SW480 (cell line): Measurements from ENCODE around the gene MUSK.
"Not testable (repeated sequence)": the region's sequence is repeated elsewhere in the genome, so short reads cannot be mapped to it uniquely, and the experiment has no call there.

Experiments
- DNase-seq: peaks from one replicate; pipeline ENCODE4 v3.0.0-alpha.2; 2016; ENCODE audit warnings: low spot score

MUSK gene

DNA sequence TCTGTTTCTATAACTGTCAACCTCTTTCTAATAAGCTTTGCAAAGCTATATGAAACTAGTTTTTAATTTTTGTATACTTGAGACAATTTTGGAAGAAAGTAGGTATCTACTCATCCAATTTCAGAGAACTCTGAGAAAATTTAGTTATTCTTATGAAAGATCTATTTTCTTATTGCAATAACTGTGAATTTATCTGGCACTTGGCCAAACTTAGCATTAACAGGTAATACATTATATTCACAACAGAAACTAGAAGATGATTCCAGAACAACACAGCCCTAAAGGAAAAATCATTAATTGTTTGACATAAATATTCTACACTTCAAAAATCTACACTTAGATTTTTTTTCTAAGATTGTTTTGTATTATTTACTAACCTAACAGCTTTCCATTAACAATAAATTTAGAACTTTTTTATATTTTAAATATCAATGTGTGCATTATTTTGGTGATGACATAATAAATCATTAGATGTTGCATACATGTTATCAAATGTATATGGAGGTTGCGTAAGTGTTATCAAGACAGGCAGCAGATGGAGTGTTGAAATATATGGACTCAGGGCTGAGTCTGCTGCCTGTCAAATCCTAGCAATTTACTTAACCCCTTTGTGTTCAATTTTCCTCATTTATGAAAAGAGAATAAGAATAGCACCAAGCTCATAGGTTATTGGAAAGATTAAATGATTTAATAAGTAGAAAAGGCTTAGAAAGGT is 141.8 kb downstream of the MUSK start:
- DNase-seq, result no peak

DNA sequence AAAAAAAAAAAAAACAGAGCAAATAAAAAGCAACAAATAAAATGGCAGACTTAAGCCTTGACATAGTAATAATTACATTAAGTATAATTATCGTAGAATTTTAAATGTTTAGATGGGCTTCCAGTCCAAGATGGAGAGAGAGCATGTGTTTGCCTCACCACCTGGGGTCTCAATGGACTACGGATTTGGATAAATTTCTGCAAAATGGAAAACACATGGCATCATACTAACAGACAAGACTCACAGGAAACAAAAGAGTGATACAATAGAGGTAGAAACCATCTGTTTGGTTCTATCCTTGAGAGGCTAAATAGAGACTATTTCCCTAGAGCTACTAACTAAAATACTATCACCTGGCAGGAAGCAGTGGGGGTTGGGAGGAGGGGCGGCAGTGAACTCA is 144.3 kb downstream of the MUSK start:
- DNase-seq, result no peak

DNA sequence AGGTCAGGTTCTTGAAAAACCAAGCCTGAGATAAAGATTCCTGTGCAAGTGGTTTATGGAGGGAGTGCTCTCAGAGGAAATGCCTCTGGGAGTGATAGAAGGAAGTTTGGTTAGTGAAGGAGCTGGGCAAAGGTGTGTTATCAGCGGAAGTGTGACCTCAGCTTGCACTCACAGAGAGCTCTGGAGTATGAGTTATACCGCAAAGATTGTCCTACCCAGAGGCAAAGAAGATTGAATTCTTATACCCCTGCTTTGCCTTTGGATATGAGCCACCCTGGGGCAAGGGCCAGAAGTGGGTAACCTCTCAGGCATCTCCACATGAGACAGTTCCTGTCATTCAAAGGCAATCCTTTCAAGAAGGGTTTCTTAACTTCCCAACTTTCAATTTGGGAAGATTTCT is 145.6 kb downstream of the MUSK start:
- no peak for DNase-seq

DNA sequence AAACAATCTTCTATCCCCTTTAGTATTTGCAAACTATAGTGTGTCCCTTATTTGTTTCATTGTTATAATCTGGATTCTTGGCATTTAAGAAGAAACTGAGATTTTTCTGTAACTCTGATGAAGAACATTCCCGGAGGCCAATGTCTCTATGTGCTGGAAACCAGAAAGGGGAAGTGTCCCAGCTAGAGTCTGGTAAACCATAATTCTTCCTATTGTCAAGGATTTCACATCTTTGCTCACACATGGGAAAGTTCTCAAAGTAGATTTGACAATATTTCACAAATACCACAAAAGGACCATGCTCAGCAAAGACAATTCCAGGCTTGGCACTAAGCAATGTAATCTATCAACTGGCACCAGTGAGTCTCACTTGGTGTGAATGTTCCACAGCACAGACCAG is 146.8 kb downstream of the MUSK start:
- no peak for DNase-seq

DNA sequence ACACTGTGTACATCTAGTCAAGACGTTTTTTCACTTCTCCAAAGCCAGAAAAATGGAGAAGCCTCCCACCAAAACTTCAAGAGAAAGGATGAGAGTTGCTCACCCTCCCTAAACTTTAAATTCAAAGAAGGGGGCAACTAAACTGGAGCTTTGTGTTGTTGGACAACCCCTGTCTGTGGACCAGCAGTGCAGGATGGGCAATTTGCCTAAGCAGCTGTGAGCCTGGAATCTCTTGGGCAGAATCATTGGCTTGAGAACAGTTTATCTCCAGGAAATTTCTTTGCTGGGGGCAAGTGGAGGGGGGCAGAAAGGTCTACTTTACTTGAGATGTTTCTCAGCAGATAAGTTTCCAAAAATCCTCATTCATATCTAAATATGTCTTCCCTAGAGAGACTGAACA is 151.8 kb downstream of the MUSK start:
- no peak for DNase-seq

DNA sequence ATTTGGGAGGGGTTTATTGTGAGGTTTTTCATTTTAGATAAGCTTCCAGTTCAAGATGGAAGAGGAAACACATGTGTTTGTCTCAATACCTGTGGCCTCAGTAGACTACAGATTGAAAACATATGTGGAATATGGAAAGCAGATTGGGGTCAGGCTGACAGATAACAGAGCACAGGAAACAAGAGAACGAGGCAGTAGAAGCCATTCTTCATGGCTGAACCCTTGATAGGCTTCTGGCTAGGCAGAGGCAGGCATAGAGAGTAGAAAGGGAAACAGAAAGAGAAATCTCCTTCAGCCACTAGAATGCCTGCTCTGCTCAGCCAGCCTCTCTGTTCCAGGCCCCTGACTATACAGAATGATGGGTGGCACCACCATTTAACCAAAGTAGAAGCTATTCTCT is 152.5 kb downstream of the MUSK start:
- no peak for DNase-seq

DNA sequence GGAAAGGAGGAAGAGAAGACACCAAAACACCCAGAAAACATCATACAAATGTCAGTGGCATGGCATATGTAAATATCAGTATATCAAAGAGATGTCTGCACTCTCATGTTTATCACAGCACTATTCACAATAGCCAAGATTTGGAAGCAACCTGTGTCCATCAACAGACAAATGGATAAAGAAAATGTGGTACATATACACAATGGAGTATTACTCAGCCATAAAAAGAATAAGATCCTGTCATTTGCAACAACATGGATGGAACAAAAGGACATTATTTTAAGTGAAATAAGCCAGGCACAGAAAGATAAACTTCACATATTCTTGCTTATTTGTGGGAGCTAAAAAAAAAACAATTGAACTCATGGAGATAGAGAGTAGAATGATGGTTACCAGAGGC is 156.5 kb downstream of the MUSK start:
- DNase-seq, result not testable (repeated sequence)

DNA sequence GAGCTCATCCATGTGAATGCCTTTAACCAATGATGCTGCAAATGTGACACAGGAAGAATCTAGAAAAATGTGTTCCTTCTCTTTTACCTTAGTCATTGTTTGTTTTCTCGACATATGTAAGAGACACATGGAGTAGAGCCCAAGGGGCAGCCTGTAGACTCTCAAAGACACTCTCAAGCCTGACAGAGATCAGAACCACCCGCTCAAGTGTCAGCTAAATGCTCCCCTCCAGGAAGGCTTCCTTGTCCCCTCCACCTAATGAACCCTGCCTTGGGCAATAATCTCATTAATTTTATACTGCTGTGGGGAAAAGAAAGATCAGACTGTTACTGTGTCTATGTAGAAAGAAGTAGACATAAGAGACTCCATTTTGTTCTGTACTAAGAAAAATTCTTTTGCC is 157.4 kb downstream of the MUSK start:
- DNase-seq, result no peak

DNA sequence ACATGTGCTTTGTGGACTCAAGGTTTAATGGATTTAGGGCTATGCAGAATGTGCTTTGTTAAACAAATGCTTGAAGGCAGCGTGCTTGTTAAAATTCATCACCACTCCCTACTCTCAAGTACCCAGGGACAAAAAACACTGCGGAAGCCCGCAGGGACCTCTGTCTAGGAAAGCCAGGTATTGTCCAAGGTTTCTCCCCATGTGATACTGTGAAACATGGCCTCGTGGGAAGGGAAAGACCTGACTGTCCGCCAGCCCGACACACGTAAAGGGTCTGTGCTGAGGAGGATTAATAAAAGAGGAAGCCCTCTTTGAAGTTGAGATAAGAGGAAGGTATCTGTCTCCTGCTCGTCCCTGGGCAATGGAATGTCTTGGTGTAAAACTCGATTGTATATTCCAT is 157.8 kb downstream of the MUSK start:
- not testable (repeated sequence) for DNase-seq

DNA sequence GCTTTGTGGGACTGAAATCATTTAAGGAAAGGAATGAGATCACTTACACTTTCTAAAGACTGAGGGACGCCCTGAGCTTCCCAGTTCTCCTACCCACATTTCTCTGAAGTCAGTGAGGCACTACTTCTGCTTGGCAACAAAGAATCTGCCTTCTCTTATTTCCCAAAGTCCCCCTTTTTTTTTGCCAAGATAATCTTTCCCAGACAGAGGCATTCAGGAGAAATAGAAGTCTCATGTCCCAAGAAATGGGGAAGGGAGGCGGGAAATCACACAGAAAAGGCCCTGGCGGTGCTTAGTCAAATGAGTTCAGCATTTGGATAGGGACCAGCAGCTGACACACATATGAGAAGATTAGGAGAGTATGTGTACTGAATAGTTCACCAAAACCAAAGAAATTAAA is 159.7 kb downstream of the MUSK start:
- DNase-seq, result no peak

DNA sequence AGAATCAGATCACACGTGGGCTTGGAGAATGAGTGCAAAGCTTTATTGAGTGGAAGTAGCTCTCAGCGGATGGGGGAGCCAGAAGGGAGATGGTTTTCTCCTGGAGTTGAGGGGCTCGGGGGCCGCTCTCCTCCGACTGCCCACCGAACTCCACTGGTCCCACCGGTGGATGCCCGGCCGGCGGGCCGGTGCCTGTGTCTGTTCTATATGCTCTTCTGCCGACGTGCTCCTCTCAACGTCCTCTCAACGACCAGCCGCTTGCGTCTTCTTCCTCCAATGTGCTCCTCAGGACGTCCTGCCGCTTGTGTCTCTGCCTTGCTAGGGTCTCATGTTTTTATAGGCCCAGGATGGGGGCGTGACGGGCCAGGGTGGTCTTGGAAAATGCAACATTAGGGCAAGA is 161.9 kb downstream of the MUSK start:
- no peak for DNase-seq

DNA sequence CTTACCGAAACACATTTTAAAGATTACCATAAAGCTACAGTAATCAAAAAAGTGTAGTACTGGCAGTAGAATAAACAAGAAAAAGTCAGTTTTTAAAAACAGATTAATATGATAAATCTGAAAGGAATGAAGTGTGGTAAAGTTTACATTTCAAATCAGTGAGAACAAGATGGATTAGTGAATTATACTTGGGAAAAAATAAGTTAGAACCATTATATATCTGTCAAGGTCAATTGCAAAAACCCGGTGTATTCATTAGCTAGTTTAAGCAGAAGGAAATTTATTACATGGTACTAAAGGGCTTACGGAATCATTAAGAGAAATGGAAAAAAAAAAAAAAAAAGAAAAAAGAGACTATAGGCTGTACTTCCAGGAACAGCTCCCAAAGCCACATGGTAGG is 164.3 kb downstream of the MUSK start:
- no peak for DNase-seq

DNA sequence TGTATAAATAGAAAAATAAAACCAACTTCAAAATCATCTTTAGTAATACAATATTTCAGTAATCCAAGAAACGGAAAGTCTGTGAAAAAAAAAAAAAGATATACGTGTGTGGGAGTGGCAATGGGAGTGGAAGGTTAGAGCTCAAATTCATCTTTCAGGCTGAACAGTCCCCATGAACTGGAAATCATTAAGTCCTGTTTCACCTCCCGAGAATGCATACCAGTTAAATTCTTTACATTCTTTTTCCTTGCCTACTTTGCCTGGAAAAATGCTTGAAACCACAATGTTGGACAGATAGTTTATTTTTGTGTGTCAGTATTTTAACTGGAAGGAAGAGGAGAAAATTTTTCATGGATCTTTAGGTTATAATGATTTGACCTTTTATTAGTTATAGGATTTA is 166.8 kb downstream of the MUSK start:
- peak; percentile 10 for DNase-seq

DNA sequence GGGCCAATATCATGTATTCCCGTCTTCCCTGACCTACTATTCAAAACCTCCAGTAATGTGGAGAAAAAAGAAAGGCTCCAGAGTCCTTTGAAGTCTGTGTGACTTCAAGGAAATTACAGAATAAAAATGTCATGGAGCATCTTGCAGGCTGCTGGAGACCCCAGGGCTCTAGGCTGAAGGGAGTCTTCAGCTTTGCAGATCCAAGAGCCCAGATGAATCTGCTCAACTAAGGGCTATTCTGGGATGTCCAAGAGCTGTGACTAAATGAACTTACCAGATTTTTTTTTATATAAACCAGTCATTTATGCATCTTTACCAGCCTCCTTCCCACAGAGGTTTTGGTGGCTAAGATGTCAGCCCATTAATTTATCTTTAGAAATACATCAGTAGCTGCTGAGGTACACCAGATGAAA is 167.3 kb downstream of the MUSK start:
- no peak for DNase-seq

DNA sequence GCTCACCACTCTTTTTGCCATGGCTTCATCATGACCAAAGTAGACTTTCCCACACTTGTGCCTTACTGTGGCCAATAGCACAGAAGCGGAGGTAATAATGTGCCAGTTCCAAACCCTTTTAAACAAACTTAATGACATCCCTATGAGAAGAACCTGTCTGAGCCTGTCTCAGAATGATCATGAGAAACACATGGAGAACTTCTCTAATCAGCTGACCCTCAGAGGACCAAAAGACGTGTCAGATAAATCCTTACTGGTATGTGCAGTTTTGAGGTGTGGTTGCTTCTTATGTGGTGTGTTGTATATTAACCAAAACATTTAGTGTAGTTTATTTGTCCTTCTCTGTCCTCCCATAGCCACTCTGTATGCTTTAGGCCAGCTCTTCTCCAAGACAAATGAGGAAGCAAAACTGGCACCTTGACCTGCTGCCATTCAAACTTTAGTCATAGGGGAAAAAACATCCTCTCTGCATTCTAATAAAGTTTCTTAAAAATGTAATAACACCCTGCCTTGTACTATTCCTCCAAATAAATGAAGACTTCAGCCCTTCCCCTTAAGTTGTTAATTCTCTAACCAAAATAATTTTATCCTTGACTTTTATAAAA is 168.9 kb downstream of the MUSK start:
- DNase-seq, result no peak

DNA sequence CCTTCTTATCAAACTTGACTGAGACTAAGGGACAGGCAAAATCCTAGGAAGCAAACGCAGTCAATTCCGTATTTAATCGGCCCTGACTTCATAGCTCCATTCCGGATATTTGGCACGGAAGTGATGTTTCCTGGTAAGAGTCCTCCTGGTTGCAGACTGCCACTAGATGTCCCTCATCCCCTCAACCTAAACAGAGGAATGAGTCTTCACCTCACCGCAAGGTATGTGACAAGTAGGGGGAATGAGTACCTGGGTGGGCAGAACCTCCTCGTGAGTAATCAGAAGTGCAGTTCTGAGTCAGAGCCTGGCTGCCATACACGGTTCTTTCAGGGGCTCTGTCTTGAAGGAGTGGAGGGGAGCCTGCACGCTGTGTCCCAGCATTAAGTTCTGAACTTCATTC is 173.6 kb downstream of the MUSK start:
- peak; percentile 13 for DNase-seq

DNA sequence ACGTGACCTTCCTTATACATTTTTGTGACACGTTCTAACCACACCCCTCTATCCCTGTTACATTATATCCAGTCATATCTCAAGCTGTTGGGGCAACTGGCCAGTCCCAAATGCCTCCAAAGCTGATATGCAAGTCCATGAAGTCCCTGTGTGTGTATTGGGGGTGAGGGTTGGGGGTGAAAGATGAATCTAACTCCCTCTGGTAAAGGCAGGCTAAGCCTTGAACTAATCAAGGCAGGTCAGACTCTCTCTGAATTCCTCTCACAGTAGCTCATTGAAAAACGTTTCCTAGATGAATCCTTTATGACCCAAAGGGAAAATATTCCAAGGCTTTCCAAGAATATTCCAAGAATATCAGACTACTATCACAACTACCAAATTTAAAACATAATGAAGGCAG is 174.4 kb downstream of the MUSK start:
- DNase-seq, result no peak

DNA sequence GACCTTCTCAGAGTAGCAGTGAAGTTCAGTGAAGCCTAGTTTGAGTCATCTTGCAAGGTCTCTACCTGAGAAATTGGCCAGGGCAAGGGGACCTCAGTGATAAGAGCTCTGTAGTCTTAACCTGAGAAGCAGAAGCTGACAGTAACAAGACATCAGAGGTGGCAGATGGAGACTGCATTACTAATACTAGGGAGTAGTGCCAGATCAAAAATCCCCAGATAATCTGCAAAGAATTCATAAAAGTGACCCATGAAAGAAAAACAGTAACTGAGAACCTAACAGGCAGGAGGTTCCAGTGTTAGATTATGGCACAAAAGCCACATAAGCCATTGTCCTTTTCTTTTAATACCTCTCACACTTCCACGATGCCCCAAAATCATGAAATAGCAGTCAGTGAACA is 175.5 kb downstream of the MUSK start:
- DNase-seq, result no peak

DNA sequence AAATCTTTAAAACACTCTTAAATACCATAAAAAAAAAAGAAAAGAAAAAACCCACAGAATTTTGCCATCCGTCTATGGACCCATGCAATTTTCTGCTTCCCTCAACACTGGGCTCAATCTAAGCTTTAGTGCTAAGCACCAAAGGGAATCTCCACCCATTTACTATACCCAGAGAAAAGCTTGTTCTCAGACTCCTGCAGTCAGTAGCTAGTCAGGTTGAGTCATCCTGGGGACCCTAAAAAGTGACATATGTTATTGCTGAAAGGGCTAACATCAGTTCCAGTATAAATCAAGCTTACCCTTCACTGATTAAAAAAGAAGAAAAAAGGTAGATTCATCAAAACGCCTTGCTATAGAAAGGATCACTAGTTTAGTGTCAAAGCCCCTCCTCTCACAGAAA is 177.6 kb downstream of the MUSK start:
- DNase-seq, result no peak

DNA sequence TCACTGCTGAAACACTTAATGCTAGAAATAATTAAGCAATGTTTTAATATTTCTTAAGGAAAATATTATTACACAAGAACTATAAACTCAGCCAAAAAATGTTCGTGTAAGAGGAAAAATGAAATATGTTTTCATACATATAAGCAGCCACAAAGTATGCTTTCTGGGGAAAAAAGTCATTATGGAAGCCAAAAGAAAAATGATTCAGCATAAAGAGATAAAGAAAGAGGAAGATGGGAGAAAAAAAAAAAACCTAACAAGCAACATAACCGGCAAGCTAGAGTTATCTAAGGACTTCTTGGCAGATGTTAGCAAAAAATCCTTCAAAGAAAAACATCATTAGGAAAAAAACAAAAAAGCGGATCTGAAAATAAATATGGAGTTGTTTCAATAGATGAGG is 179.1 kb downstream of the MUSK start:
- no peak for DNase-seq

DNA sequence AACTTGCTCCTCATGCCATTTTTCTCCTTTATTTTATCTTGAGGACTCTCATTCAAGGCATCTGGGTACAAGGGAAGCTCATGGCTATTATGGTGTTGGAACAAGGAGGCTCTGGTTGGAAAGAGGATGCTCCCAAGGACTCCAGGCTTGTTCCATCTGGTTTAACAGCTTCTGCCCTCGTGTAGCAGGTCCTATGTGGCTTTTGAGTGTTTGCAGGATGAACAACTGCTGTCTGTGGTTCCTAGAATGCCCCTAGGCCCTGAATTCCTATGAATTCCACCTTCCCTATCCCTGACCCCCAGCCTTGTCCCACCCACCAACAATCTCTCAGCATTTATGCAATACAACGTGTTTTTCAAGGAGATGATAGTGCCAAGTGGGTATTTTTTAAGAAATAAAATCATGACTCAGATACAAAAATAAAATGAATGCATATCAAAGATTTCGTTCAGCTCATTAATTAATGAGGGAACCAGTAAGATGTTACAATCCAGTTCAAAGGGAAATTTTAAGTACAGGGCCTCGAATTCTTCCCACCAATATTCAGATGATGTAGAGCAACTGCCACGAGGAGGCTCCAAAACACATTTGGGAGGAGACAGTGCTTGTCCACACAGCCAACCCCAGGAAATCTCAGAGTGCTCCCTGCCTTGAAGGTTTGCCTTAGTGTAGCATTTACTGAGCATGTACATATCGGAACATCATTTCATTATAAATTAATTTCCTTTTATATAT is 182.0 kb downstream of the MUSK start:
- no peak for DNase-seq
